HG02678 (cell line): Measurements from ENCODE around the gene CENPP.

Experiments
- ATAC-seq: cut with Tn5 transposase; IDR thresholded peaks from one replicate; pipeline ENCODE4 v1.9.1; 2021; ENCODE audit warnings: mild to moderate bottlenecking, moderate library complexity; ENCODE audit not compliant: unreplicated experiment

Gene CENPP

GRCh38 chr9:92503156-92503555, 177.4 kb downstream of the CENPP start:
- ATAC-seq: no peak

- ATAC-seq: no peak
Measured at GRCh38 chr9:92504881-92505280, 179.1 kb downstream of the CENPP start.

GRCh38 chr9:92506184-92506857, 180.6 kb downstream of the CENPP start:
- ATAC-seq: no peak

- ATAC-seq: no peak
Measured at GRCh38 chr9:92507005-92507404, 181.3 kb downstream of the CENPP start.

GRCh38 chr9:92507496-92507895, 181.7 kb downstream of the CENPP start:
- no peak for ATAC-seq

GRCh38 chr9:92508018-92508820, 182.5 kb downstream of the CENPP start:
- no peak for ATAC-seq

- no peak for ATAC-seq
Measured at GRCh38 chr9:92509050-92509449, 183.3 kb downstream of the CENPP start.

- ATAC-seq: no peak
Measured at GRCh38 chr9:92510747-92511146, 185.0 kb downstream of the CENPP start.

- ATAC-seq: no peak
Measured at GRCh38 chr9:92512622-92513021, 186.9 kb downstream of the CENPP start.

GRCh38 chr9:92513349-92513748, 187.6 kb downstream of the CENPP start:
- no peak for ATAC-seq

GRCh38 chr9:92514635-92515034, 188.9 kb downstream of the CENPP start:
- no peak for ATAC-seq

GRCh38 chr9:92516521-92516920, 190.8 kb downstream of the CENPP start:
- ATAC-seq: no peak

GRCh38 chr9:92517046-92517445, 191.3 kb downstream of the CENPP start:
- ATAC-seq: no peak

- no peak for ATAC-seq
Measured at GRCh38 chr9:92518199-92518598, 192.4 kb downstream of the CENPP start.

- no peak for ATAC-seq
Measured at GRCh38 chr9:92520837-92521236, 195.1 kb downstream of the CENPP start.

- ATAC-seq: no peak
Measured at GRCh38 chr9:92522983-92523970, 197.5 kb downstream of the CENPP start.

- ATAC-seq: no peak
Measured at GRCh38 chr9:92524881-92525280, 199.1 kb downstream of the CENPP start.

GRCh38 chr9:92525306-92525705, 199.6 kb downstream of the CENPP start:
- no peak for ATAC-seq

GRCh38 chr9:92527291-92527828, 201.6 kb downstream of the CENPP start:
- ATAC-seq: no peak

- no peak for ATAC-seq
Measured at GRCh38 chr9:92527832-92528521, 202.2 kb downstream of the CENPP start.
